ENCODE results near the gene DOC2A. TPM values are rescaled to one million over a fixed set of nuclear protein-coding genes. Genes with fewer than 3 reads are reported as not detected.

Gene DOC2A
- total and polyA plus RNA-seq, 10 of the 15 experiments (the other 5 are each of a cell fraction or from before 2014, with no cell fraction given): 0.06 to 0.17 (median 0.12) TPM; not detected in 6

GRCh38 chr16:29990883-29991570, 19.8 kb downstream of the DOC2A start:
- ATAC-seq: no peak
- Histone ChIP-seq H3K27me3 (replicated peaks in 1 of 2; ENCODE audit: control insufficient read depth in 2 of 2, insufficient read depth in 2 of 2, low read length in 1 of 2) (no peaks in the 10 kb centered on the region), H3K36me3 (ENCODE audit: control insufficient read depth in 2 of 2, insufficient read depth in 2 of 2, low read length in 1 of 2) (peaks cover 10 to 31% of the 10 kb centered on the region in 2 experiments; a peak in 3 of 4 replicates), H3K9me3 (replicated peaks; ENCODE audit: control insufficient read depth, insufficient read depth, low read length) (no peaks in the 10 kb centered on the region), H3K4me1 (ENCODE audit: control insufficient read depth, insufficient read depth, low read length) (peaks cover 6% of the 10 kb centered on the region; the same call in 1 of the 2 replicates), H4K20me1 (ENCODE audit: control insufficient read depth, insufficient read depth) (no peaks in the 10 kb centered on the region), H3K27ac (ENCODE audit: control insufficient read depth, insufficient read depth) (no peak overlapping the region), H3K4me2 (ENCODE audit: control insufficient read depth, insufficient read depth) (no peak overlapping the region), H3K79me2 (ENCODE audit: control insufficient read depth, insufficient read depth, low read length) (peaks cover 9% of the 10 kb centered on the region), H3K4me3 (no peak overlapping the region), H3K9ac (ENCODE audit: control insufficient read depth, insufficient read depth, low read length) (no peak overlapping the region), H2AFZ (ENCODE audit: control insufficient read depth, low read depth, low read length) (no peak overlapping the region)
- BruUV-seq (replicated peaks): no TSS peak
- 97% methylated on average over 29 of the region's 35 CpGs for whole genome bisulfite sequencing (ENCODE audit: insufficient coverage, insufficient replicate concordance, low lambda C conversion rate, missing lambda C conversion rate)
- ChIA-PET POLR2A (interaction anchor here (1.1 kb wide), 1 partner anchor 16 kb away, joined by 3 read pairs; no protein-coding TSS in a partner anchor), CTCF (no interaction called here), SMC1A (ENCODE audit: uncharacterized antibody, unreplicated experiment) (no interaction called here), RAD21 (ENCODE audit: unreplicated experiment) (no interaction called here)
- TF ChIP-seq SMAD1 (IDR thresholded peaks at IDR 0.05; ENCODE audit: low read depth, partially characterized antibody) (no peak), HDAC6 (IDR thresholded peaks at IDR 0.05; ENCODE audit: unreplicated experiment) (no peak), MYB (IDR thresholded peaks at IDR 0.05; ENCODE audit: borderline replicate concordance, low read depth, low read length) (no peak), CBX5 (IDR thresholded peaks at IDR 0.05; ENCODE audit: low read depth) (no peak), KLF5 (IDR thresholded peaks at IDR 0.05; ENCODE audit: partially characterized antibody) (no peak)
- in situ Hi-C loops (cut with MboI): no loop called here
- no peak for FAIRE-seq
- no peak for DNase-seq (ENCODE audit: low read depth, low spot score)
- intact Hi-C loops (cut with micrococcal nuclease; ENCODE audit: unreplicated experiment): no loop called here

GRCh38 chr16:29990034-29990433, 20.8 kb downstream of the DOC2A start:
- Histone ChIP-seq H3K27me3 (replicated peaks in 1 of 2; ENCODE audit: control insufficient read depth in 2 of 2, insufficient read depth in 2 of 2, low read length in 1 of 2) (no peaks in the 10 kb centered on the region), H3K27ac (ENCODE audit: control insufficient read depth, insufficient read depth) (no peak overlapping the region), H3K4me1 (ENCODE audit: control insufficient read depth, insufficient read depth, low read length) (peaks cover 6% of the 10 kb centered on the region; the same call in 1 of the 2 replicates), H4K20me1 (ENCODE audit: control insufficient read depth, insufficient read depth) (no peaks in the 10 kb centered on the region), H3K9me3 (replicated peaks; ENCODE audit: control insufficient read depth, insufficient read depth, low read length) (no peaks in the 10 kb centered on the region), H2AFZ (ENCODE audit: control insufficient read depth, low read depth, low read length) (no peak overlapping the region), H3K9ac (ENCODE audit: control insufficient read depth, insufficient read depth, low read length) (no peak overlapping the region), H3K4me3 (no peak overlapping the region), H3K4me2 (ENCODE audit: control insufficient read depth, insufficient read depth) (no peak overlapping the region), H3K79me2 (ENCODE audit: control insufficient read depth, insufficient read depth, low read length) (peaks cover 5% of the 10 kb centered on the region; the same call in 1 of the 2 replicates), H3K36me3 (ENCODE audit: control insufficient read depth in 2 of 2, insufficient read depth in 2 of 2, low read length in 1 of 2) (peaks cover 10 to 41% of the 10 kb centered on the region in 2 experiments; a peak in 3 of 4 replicates)
- intact Hi-C loops (cut with micrococcal nuclease; ENCODE audit: unreplicated experiment) (no loop called here), in situ Hi-C loops (cut with MboI) (no loop called here)
- no peak for FAIRE-seq
- ChIA-PET CTCF (no interaction called here), RAD21 (ENCODE audit: unreplicated experiment) (no interaction called here), SMC1A (ENCODE audit: uncharacterized antibody, unreplicated experiment) (no interaction called here), POLR2A (interaction anchor here (0.8 kb wide), 1 partner anchor 17 kb away, joined by 3 read pairs; the partner anchor contains the start of gene TAOK2)
- no peak for ATAC-seq
- no peak for DNase-seq (ENCODE audit: low read depth, low spot score)
- WGBS (ENCODE audit: insufficient coverage, insufficient replicate concordance, low lambda C conversion rate, missing lambda C conversion rate): 94% methylated on average over 2 of the region's 2 CpGs
- no TSS peak for BruUV-seq (replicated peaks)
- TF ChIP-seq CHD1 (IDR thresholded peaks at IDR 0.05; ENCODE audit: low read depth, low read length) (no peak), RFX5 (IDR thresholded peaks at IDR 0.05; ENCODE audit: low read depth, low read length) (no peak), ZNF207 (IDR thresholded peaks at IDR 0.05; ENCODE audit: borderline replicate concordance) (no peak), MYC (IDR thresholded peaks at IDR 0.05; ENCODE audit: insufficient read depth, insufficient read length, insufficient replicate concordance, low read length, severe bottlenecking) (no peak), ZNF217 (IDR thresholded peaks at IDR 0.05) (no peak), MAX (IDR thresholded peaks at IDR 0.05; ENCODE audit: low read depth, low read length) (no peak), ZSCAN29 (IDR thresholded peaks at IDR 0.05) (no peak), ZBTB4 (CRISPR knock-in tag; IDR thresholded peaks at IDR 0.05) (no peak), SMAD1 (IDR thresholded peaks at IDR 0.05; ENCODE audit: low read depth, partially characterized antibody) (no peak)

Data from GM12878 (cell line).